Suprapubic skin (tissue), 4 donors: ENCODE results near the gene CRTC3. TPM values are rescaled to one million over a fixed set of nuclear protein-coding genes. Genes with fewer than 3 reads are reported as not detected.

Source experiments
- DNase-seq, 2 donors: peaks; one replicate each; pipeline ENCODE4 v3.0.0-alpha.2; 2019; ENCODE audit warnings: low spot score in 2 of 2
- H3K27ac ChIP-seq: fragments of 200-600 bp; sonication (generic); one replicate; pipeline ENCODE4 v1.5.1; 2019
- H3K27me3 ChIP-seq: fragments of 200-600 bp; sonication (generic); one replicate; pipeline ENCODE4 v1.5.1; 2019
- H3K36me3 ChIP-seq: fragments of 200-600 bp; sonication (generic); one replicate; pipeline ENCODE4 v1.5.1; 2019
- H3K4me1 ChIP-seq: fragments of 200-600 bp; sonication (generic); one replicate; pipeline ENCODE4 v1.5.1; 2019
- H3K4me3 ChIP-seq: fragments of 200-600 bp; sonication (generic); one replicate; pipeline ENCODE4 v1.5.1; 2019; ENCODE audit warnings: mild to moderate bottlenecking
- H3K9me3 ChIP-seq: fragments of 200-600 bp; sonication (generic); one replicate; pipeline ENCODE4 v1.5.1; 2019
- EP300 ChIP-seq: sonication (generic); formaldehyde crosslinking; IDR thresholded peaks from one replicate; pipeline ENCODE4 v1.6.1; 2017; ENCODE audit warnings: antibody characterized with exemption
- POLR2A ChIP-seq, 2 donors: fragments of 450-650 bp; IDR thresholded peaks; one replicate each; pipeline ENCODE4 v1.6.1; 2017; ENCODE audit warnings: antibody characterized with exemption in 2 of 2, mild to moderate bottlenecking in 2 of 2, moderate library complexity in 2 of 2
- POLR2AphosphoS5 ChIP-seq, 3 donors: sonication (generic); formaldehyde crosslinking; IDR thresholded peaks; one replicate each; pipeline ENCODE4 v1.6.1; 2017; ENCODE audit warnings: antibody characterized with exemption in 3 of 3
- WGBS: methylation state at CpG from one replicate; pipeline ENCODE4 v1.1.5; 2018; 5-methylcytosine and 5-hydroxymethylcytosine counted together
- total RNA-seq, 4 donors: library from RNA; depleted of rRNA; stranded (reverse); fragments of >200 nt; gene quantifications; one replicate each; pipeline ENCODE4 v1.1.0, GENCODE V29; 2016
- TF ChIP-seq, protein P1 (sequence below), 2 donors: fragments of 200-600 bp in 1 of 2; fragments of 450-650 bp in 1 of 2; sonication (generic) in 1 of 2; IDR thresholded peaks; one replicate each; pipeline ENCODE4 v1.5.1; 2016 to 2019; ENCODE audit warnings: antibody characterized with exemption in 2 of 2, mild to moderate bottlenecking in 1 of 2, moderate library complexity in 1 of 2

Gene CRTC3
- total RNA-seq, 4 donors from 2014 or later = 23.6 to 50.4 (median 33.4) TPM

DNA sequence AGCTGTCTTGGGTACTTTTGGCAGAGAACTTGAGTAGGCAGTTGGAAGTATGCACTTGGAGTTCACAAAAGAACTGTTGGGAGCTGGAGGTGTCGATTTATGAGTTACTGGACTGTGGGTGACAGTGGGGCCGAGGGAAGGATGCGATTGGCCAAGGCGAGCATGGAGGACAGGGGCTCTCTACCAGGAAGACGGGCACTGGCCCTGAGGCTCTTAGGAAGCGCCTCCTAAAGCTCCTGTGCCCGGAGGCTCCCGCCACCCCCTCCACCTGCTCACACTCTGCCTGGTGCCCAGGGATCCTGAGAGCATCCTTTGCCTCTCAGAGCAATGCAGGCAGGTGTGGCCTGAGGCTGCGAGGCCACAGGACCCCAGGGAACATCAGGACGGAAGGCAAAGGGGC is 69.0 kb downstream of the CRTC3 start:
- Histone ChIP-seq H3K4me3 (no peak overlapping the region), H3K36me3 (peaks cover 7% of the 10 kb centered on the region), H3K4me1 (peaks cover 42% of the 10 kb centered on the region), H3K27ac (peak overlapping the region; percentile 1), H3K27me3 (no peaks in the 10 kb centered on the region), H3K9me3 (no peaks in the 10 kb centered on the region)
- no peak for DNase-seq
- WGBS = 93% methylated on average over 10 of the region's 10 CpGs
- TF ChIP-seq POLR2AphosphoS5 (IDR thresholded peaks at IDR 0.05) = no peak

DNA sequence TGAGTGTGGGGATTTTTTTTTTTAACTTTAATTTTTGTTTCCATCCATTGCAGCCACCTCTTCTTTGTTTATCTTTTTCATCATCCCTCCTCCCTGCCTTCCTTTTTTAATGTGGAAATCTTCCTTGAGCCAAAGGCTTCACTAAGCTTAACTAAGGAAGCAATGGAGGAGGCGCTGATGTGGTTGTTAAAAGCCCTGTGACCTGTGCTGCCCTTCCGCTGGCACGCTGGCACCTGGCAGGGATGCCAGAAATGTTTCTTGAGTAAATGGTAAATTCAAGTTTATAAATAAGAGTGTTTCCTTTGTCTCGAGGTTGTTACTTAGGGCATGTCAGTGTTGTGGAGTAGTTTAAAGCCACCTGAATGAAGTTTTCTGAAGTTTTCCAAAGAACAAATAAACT is 69.4 kb downstream of the CRTC3 start:
- Histone ChIP-seq H3K36me3 (peaks cover 7% of the 10 kb centered on the region), H3K9me3 (no peaks in the 10 kb centered on the region), H3K27me3 (no peaks in the 10 kb centered on the region), H3K4me3 (no peak overlapping the region), H3K4me1 (peaks cover 37% of the 10 kb centered on the region), H3K27ac (no peak overlapping the region)
- 88% methylated on average over 4 of the region's 4 CpGs for WGBS
- DNase-seq = no peak
- TF ChIP-seq, protein P1, sequence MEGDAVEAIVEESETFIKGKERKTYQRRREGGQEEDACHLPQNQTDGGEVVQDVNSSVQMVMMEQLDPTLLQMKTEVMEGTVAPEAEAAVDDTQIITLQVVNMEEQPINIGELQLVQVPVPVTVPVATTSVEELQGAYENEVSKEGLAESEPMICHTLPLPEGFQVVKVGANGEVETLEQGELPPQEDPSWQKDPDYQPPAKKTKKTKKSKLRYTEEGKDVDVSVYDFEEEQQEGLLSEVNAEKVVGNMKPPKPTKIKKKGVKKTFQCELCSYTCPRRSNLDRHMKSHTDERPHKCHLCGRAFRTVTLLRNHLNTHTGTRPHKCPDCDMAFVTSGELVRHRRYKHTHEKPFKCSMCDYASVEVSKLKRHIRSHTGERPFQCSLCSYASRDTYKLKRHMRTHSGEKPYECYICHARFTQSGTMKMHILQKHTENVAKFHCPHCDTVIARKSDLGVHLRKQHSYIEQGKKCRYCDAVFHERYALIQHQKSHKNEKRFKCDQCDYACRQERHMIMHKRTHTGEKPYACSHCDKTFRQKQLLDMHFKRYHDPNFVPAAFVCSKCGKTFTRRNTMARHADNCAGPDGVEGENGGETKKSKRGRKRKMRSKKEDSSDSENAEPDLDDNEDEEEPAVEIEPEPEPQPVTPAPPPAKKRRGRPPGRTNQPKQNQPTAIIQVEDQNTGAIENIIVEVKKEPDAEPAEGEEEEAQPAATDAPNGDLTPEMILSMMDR (IDR thresholded peaks at IDR 0.05) = no peak

DNA sequence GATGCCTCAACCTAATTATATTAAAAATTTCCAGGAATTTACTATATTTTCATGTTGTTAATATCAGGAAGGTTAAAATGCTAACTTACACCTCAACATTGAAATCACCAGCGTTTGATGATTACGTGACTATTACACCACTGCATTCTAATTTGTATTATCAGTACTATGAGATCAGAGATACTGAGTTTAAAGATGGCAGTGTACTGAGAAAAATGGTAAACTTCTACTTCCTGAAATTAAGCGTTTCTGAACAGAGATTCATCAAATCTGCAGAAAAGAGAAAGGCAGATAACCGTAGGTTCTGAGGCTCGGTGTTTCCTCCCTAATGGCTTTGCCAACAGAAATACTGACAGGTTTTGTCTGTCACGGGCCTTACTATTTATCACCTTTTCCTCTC is 69.9 kb downstream of the CRTC3 start:
- 86% methylated on average over 6 of the region's 6 CpGs for WGBS
- Histone ChIP-seq H3K27me3 (no peaks in the 10 kb centered on the region), H3K27ac (no peak overlapping the region), H3K36me3 (peaks cover 8% of the 10 kb centered on the region), H3K9me3 (no peaks in the 10 kb centered on the region), H3K4me1 (peaks cover 34% of the 10 kb centered on the region), H3K4me3 (no peak overlapping the region)
- TF ChIP-seq, protein P1 (IDR thresholded peaks at IDR 0.05) = no peak
- TF ChIP-seq EP300 (no peak), POLR2AphosphoS5 (IDR thresholded peaks at IDR 0.05) (no peak), POLR2A (IDR thresholded peaks at IDR 0.05) (no peak)
- DNase-seq = no peak

DNA sequence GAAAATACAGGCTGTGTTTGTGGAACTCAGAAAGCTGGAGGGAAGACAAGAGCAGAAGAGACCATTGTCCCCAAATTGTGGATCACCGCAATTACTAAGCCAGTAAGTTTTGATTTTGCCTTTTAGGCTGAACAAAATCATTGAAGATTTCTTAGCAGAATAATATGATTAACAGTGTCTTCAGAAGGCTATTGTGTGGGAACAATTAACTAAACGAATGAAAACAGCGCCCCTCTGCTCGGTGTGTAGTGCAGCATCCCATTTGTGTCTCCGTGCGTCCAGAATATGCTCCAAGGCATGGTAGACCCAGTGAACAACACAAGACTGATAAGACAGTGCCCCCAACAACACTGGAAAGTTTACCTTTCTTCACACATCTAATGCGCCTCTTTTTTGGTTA is 71.2 kb downstream of the CRTC3 start:
- H3K9me3 ChIP-seq = no peaks in the 10 kb centered on the region
- no peak overlapping the region for H3K4me3 ChIP-seq
- WGBS = 96% methylated on average over 7 of the region's 7 CpGs
- peaks cover 17% of the 10 kb centered on the region for H3K36me3 ChIP-seq
- peaks cover 27% of the 10 kb centered on the region for H3K4me1 ChIP-seq
- no peaks in the 10 kb centered on the region for H3K27me3 ChIP-seq
- no peak overlapping the region for H3K27ac ChIP-seq
- no peak for DNase-seq
- TF ChIP-seq POLR2AphosphoS5 (IDR thresholded peaks at IDR 0.05) (no peak), EP300 (no peak), POLR2A (IDR thresholded peaks at IDR 0.05) (no peak)
- TF ChIP-seq, protein P1 (IDR thresholded peaks at IDR 0.05) = no peak

DNA sequence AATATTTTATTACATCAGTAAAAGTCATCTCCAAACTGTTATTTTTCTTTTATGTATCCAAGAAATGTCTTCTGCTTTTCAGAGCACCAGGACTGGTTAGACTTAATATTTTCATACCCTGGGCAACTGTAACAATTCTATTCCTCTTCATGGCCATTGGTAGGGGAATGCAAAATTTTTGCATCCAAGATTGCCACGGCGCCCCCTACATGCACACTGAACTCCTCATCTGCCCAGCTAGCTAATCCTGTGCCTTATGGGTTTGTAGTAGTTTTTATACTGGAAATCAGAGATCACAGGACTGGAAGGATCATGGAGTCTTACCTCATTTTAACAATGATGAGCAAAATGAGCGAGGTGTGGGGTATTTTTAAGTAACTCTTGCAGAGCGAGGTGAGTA is 74.2 kb downstream of the CRTC3 start:
- no peak overlapping the region for H3K27ac ChIP-seq
- WGBS = 92% methylated on average over 4 of the region's 4 CpGs
- TF ChIP-seq POLR2A (IDR thresholded peaks at IDR 0.05) (no peak), POLR2AphosphoS5 (IDR thresholded peaks at IDR 0.05) (no peak), EP300 (no peak)
- no peaks in the 10 kb centered on the region for H3K27me3 ChIP-seq
- no peaks in the 10 kb centered on the region for H3K9me3 ChIP-seq
- peaks cover under 1% of the 10 kb centered on the region for H3K4me1 ChIP-seq
- no peak for DNase-seq
- no peak overlapping the region for H3K4me3 ChIP-seq
- H3K36me3 ChIP-seq = peaks cover 35% of the 10 kb centered on the region

DNA sequence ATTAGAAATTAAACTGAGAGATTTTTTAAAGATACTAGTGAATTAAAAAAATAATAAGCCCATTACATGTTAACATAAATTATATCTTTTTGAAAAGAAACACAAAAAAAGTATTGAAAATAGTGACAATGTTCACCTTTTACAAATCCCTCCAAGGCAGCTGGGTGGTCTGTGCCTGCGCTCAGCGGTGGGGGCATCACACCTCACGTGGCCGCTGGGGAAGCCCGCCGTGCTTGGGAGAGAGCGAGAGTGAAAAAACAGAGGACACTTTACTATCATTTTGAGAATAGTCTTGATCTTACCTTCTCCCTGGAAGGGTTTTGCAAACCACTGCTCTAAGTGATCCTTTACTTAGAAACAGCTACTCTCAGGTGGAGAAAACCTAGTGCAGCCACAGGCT is 76.9 kb downstream of the CRTC3 start:
- 88% methylated on average over 7 of the region's 7 CpGs for WGBS
- Histone ChIP-seq H3K4me3 (no peak overlapping the region), H3K36me3 (peaks cover 44% of the 10 kb centered on the region), H3K9me3 (no peaks in the 10 kb centered on the region), H3K27me3 (no peaks in the 10 kb centered on the region), H3K4me1 (no peaks in the 10 kb centered on the region), H3K27ac (no peak overlapping the region)
- no peak for DNase-seq
- TF ChIP-seq EP300 (no peak), POLR2A (IDR thresholded peaks at IDR 0.05) (no peak), POLR2AphosphoS5 (IDR thresholded peaks at IDR 0.05) (no peak)
- TF ChIP-seq, protein P1 (IDR thresholded peaks at IDR 0.05) = no peak
